ENCODE results near the gene ORAI1. TPM values are rescaled to one million over a fixed set of nuclear protein-coding genes. Genes with fewer than 3 reads are reported as not detected.
A peak's percentile ranks its signal among the peaks of the same experiment; 100 is the strongest.

The ORAI1 gene
- total and polyA plus RNA-seq, 2 of the 13 experiments (the other 11 are each of a cell fraction or from before 2014, with no cell fraction given), result 9.2 to 17.2 TPM

- TF ChIP-seq ZNF276 (CRISPR knock-in tag; IDR thresholded peaks at IDR 0.05; ENCODE audit: low read depth), result no peak
- TF ChIP-seq TRAFD1 (CRISPR knock-in tag; IDR thresholded peaks at IDR 0.05; ENCODE audit: borderline replicate concordance), result no peak
- no peak for TF ChIP-seq NPAS2 (CRISPR knock-in tag; IDR thresholded peaks at IDR 0.05; ENCODE audit: borderline replicate concordance)
- TF ChIP-seq ZXDC (CRISPR knock-in tag; IDR thresholded peaks at IDR 0.05), result no peak
- no peak for TF ChIP-seq ZNF766 (CRISPR knock-in tag; IDR thresholded peaks at IDR 0.05; ENCODE audit: borderline replicate concordance)
- TF ChIP-seq RCOR2 (CRISPR knock-in tag; IDR thresholded peaks at IDR 0.05), result no peak
- TF ChIP-seq ZNF281 (CRISPR knock-in tag; IDR thresholded peaks at IDR 0.05; ENCODE audit: borderline replicate concordance), result no peak
- no peak for TF ChIP-seq ARID3A (IDR thresholded peaks at IDR 0.05; ENCODE audit: low read depth, low read length)
- peak; percentile 30; the same call in 1 of the 2 replicates for TF ChIP-seq ZNF224 (CRISPR knock-in tag; IDR thresholded peaks at IDR 0.05)
- no peak for TF ChIP-seq IRF1 (CRISPR knock-in tag; IDR thresholded peaks at IDR 0.05; ENCODE audit: low read depth)
- TF ChIP-seq THAP11 (CRISPR knock-in tag; IDR thresholded peaks at IDR 0.05), result no peak
- no peak for TF ChIP-seq HMG20A (CRISPR knock-in tag; IDR thresholded peaks at IDR 0.05; ENCODE audit: borderline replicate concordance)
- TF ChIP-seq ZSCAN21 (CRISPR knock-in tag; IDR thresholded peaks at IDR 0.05; ENCODE audit: borderline replicate concordance), result no peak
- TF ChIP-seq AKAP8 (CRISPR knock-in tag; IDR thresholded peaks at IDR 0.05), result no peak
- peak; percentile 55; the same call in 1 of the 2 replicates for TF ChIP-seq NRL (CRISPR knock-in tag; IDR thresholded peaks at IDR 0.05; ENCODE audit: borderline replicate concordance)
- TF ChIP-seq EZH2 (conservative IDR thresholded peaks at IDR 0.05; ENCODE audit: low read depth, low read length), result no peak
Observed at GRCh38 chr12:121580959-121581685, 45.2 kb upstream of the ORAI1 start, which contains the start of gene KDM2B (continued).
